NCI-H2227 treated with DMSO at 0.1 percent for 48 hours (cell line): Measurements from ENCODE around the gene EGFR.

Experiments used
- DNase-seq: peaks from one replicate; lab custom pipeline; 2025; lab: John Stamatoyannopoulos, UW

EGFR gene

GRCh38 chr7:55212176-55212575 is 193.4 kb downstream of the EGFR start:
- DNase-seq: no peak

GRCh38 chr7:55212838-55213237 is 194.0 kb downstream of the EGFR start:
- DNase-seq: no peak

- no peak for DNase-seq
Observed at GRCh38 chr7:55214707-55215106, 195.9 kb downstream of the EGFR start.

- DNase-seq: no peak
Observed at GRCh38 chr7:55223023-55223422, 204.2 kb downstream of the EGFR start.

- no peak for DNase-seq
Observed at GRCh38 chr7:55224111-55224510, 205.3 kb downstream of the EGFR start.

- no peak for DNase-seq
Observed at GRCh38 chr7:55224810-55225209, 206.0 kb downstream of the EGFR start.

- no peak for DNase-seq
Observed at GRCh38 chr7:55230014-55230413, 211.2 kb downstream of the EGFR start.

- no peak for DNase-seq
Observed at GRCh38 chr7:55231736-55232280, 213.0 kb downstream of the EGFR start.

DNA sequence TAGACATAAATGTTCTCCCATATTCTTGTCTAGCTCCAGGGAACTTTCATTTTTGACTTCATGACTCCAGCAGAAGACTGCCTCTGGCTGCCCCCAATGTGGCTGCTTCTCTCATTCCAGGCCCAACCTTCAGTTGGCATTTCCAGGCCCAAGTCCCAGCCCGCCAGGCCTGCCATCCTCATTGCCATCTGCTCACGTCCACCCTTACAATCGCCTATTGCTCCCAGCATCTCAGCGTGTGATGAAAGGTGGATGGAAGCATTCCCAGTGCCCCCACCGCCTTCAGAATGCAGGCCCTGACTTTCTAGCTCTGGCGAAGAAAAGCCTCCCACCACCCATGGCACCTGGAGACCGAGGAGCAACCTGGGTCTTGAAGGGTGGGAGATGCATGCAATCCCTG is 214.2 kb downstream of the EGFR start:
- DNase-seq: no peak

- no peak for DNase-seq
Observed at GRCh38 chr7:55234408-55234807, 215.6 kb downstream of the EGFR start.

DNA sequence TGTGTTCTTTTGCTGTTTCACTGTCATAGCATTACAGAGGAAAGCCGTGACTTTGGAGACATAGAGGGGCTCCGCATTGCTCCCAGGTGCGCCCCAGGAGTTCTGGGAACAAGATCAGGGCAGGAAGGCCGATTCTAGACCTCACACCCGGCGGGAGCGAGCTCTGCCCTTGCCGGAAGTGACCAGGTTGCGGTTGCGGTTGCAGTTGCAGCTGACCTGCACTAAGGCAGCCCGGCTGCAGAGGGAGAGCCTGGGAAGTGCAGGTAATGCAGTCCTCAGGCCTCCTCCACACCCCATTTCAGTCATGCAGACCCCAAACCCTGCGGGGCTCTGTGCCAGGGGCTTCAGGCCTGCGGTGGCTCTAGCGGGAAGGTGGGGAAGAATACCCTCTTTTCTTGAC is 216.3 kb downstream of the EGFR start:
- DNase-seq: no peak

GRCh38 chr7:55235801-55236200 is 217.0 kb downstream of the EGFR start:
- no peak for DNase-seq

DNA sequence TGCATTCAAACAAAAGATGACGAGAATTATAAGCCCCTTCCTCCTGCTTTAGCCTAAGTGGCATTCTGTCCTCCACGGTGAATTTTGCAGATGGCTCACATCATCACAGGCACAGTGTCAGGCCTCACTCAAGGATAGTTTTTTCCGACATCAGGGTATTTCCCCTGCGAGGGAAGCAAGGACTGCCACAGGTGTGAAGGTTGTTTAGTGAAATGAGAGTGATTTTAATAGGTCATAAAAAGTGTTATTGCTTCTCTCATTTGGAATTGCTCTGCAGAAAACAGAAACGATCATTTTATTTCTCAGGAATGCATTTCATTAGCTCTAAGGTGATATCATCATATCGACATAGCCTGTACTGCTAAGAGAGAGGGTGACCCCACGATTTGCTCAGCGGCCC is 217.7 kb downstream of the EGFR start:
- no peak for DNase-seq

GRCh38 chr7:55237156-55237893 is 218.5 kb downstream of the EGFR start:
- no peak for DNase-seq

- DNase-seq: no peak
Observed at GRCh38 chr7:55239406-55239805, 220.6 kb downstream of the EGFR start.

GRCh38 chr7:55240418-55241142 is 221.8 kb downstream of the EGFR start:
- no peak for DNase-seq

DNA sequence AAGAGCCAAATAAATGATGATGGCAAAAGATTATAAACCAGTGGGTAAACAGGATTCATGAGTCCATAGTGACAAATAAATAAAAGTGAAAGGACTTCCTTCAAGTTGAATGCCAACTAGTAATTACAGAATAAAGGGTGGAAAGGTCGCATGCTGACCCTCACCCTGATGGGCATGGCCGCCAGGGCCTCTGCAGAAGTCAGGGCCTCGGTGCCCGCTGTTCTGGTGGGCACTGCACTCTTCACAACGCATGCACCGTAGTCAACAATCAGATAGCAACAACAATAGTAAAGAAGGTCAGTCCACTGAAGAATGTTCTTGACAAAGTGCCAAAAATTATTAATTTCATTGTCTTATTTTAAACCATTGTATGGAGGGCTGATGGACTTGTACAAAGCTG is 223.1 kb downstream of the EGFR start:
- no peak for DNase-seq

DNA sequence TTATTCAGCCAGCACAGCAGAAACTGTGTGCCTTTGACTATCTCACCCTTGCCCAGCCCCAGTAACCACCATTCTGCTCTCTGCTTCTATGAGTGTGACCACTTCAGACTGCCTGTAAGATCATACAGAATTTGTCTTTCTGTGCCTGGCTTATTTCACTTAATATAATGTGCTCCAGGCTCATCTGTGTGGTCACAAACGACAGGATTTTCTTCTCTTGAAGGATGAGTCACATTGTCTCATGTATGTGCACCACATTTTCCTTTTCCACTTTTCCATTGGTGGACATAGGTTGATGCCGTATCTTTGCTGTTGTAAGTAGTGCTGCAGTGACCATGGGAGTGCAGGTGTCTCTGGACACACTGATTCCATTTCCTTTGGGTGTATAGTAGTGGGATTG is 223.8 kb downstream of the EGFR start:
- DNase-seq: no peak

DNA sequence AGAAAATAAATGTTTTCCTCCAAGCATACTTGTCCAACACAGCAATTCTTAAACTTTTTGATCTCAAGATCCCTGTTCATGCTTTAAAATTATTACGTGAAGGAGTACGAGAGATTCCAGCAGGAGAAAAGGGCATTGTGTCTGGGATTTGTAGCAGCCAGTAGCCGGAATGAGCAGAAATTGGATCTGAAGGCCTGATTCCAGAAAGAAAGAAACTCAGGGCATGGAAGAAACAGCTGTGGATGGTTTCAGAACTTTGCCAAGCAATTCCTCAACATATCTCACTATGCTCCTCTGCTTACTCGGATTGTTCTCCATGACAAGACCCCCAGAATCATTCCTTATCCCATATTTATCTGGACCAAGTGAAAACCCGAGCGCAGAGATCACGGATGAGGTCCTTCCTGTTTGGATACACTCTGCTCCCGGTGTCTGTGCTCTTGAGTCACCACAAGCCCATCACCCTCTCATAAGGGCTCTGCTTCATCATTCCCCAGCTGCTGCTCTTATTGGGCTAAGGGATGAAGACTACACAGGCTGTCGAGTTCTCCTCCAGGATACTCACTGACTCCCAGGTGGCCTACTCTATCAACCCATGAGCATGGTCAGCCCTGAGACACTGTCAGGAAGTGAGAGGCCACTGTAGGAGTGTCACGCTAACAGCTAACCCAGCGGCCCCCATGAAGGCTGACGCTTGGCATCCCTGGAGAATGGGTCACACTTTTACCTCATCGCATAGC is 225.4 kb downstream of the EGFR start:
- DNase-seq: no peak

- no peak for DNase-seq
Observed at GRCh38 chr7:55245271-55245723, 226.5 kb downstream of the EGFR start.

DNA sequence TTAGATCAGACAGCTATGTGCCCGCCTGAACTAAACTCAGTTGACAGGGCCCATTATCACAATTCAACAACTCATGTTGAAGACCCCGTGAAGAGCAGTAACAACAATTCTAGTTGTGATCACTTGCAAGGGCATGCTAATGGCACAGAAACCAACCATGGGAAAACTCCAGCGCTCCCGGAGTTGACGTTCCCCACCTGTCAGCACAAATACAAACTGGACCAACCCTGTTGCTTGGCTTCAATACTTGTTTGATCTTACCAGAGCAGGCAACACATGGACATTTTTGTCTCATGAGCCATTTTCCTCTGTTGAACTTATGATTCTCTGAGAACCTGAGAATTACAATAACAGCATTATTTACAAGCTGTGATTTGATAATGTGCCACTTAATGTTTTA is 227.4 kb downstream of the EGFR start:
- no peak for DNase-seq

DNA sequence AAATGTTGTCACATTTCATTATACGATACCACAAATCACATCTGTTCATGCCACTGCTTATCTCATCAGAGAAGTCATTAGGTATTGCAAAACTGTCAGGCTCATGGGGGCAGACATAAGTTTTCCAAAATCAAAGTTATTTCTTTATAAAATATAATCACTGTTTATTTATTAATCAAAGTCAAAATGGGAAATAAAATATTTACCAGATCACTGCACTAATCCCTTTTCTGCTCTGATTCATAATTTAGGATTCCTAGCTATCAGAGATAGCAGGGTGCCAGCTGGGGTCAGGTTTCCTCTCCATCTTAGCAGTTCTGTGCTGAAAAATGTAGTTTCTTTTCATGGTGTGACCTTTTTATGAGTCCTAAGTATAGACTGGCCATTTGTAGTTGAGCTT is 228.6 kb downstream of the EGFR start:
- DNase-seq: no peak

- no peak for DNase-seq
Observed at GRCh38 chr7:55248526-55248925, 229.7 kb downstream of the EGFR start.
